ACC112 (cell line): Measurements from ENCODE around the gene PARD3B.

Experiments
- H2AFZ ChIP-seq: fragments of 200-600 bp; sonication (generic); one replicate; pipeline ENCODE4 v1.6.0; 2017; ENCODE audit warnings: antibody characterized with exemption, low read length; ENCODE audit not compliant: unreplicated experiment
- H3K27ac ChIP-seq: fragments of 200-600 bp; sonication (generic); 2 replicates; pipeline ENCODE4 v1.5.1; 2014; ENCODE audit warnings: low read depth, mild to moderate bottlenecking, antibody characterized with exemption, low read length, moderate library complexity
- H3K27me3 ChIP-seq: fragments of 200-600 bp; sonication (generic); 2 replicates; pipeline ENCODE4 v1.6.1; 2014; ENCODE audit warnings: mild to moderate bottlenecking, antibody characterized with exemption, low read length, moderate library complexity, mixed read lengths; ENCODE audit not compliant: insufficient read depth
- H3K36me3 ChIP-seq: fragments of 200-600 bp; sonication (generic); 2 replicates; pipeline ENCODE4 v1.6.1; 2016; ENCODE audit warnings: mild to moderate bottlenecking, antibody characterized with exemption, low read length, moderate library complexity, mixed read lengths; ENCODE audit not compliant: insufficient read depth
- H3K4me1 ChIP-seq: fragments of 200-600 bp; sonication (generic); one replicate; pipeline ENCODE4 v1.6.1; 2016; ENCODE audit warnings: low read length, mixed read lengths; ENCODE audit not compliant: insufficient read depth, unreplicated experiment, control insufficient read depth
- H3K4me3 ChIP-seq: fragments of 200-600 bp; sonication (generic); 2 replicates; pipeline ENCODE4 v1.5.1; 2014; ENCODE audit warnings: mild to moderate bottlenecking, low read depth, low read length
- H3K79me2 ChIP-seq: fragments of 200-600 bp; sonication (generic); one replicate; pipeline ENCODE4 v1.6.0; 2016; ENCODE audit warnings: low read length; ENCODE audit not compliant: control insufficient read depth, unreplicated experiment, insufficient read depth

Gene PARD3B

DNA sequence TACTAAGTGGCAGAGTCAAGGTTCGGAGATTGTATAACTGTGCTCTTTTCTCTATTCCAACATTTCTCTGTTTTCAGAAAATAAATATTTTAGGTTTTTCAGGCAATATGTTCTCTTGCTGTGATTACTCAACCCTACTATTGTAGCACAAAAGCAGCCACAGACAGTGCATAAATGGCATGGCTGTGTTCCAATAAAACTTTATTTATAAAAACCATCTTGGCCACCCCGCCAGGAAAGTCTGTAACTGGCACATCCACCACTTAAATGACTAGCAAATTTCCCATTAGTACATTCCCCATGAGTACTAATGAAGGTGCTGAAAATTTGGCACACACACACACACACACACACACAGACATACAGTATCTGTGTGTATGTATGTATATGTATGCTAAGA lies 30.8 kb upstream of the PARD3B start:
- Histone ChIP-seq H3K4me1 (no peaks in the 10 kb centered on the region), H3K4me3 (no peak overlapping the region), H3K27ac (no peak overlapping the region), H3K27me3 (no peaks in the 10 kb centered on the region), H2AFZ (no peak overlapping the region), H3K36me3 (no peaks in the 10 kb centered on the region), H3K79me2 (no peaks in the 10 kb centered on the region)

DNA sequence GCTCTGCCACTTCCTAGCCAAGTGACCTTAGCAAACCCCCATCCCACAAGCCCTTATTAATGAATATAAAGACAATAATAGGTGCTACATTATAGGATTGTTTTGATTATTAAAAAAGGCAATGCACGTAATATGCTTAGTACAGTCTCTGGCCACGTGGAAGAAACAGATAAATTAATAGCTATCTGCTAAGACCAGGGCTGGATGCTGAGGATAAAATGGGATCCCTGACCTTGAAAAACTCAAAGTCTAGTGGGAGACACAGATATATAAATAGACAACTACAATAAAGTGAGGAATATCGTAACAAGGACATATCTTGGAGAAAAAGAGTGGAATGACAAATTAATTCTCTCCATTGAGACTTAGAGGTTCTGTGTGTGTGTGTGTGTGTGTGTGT lies 29.9 kb upstream of the PARD3B start:
- H3K79me2 ChIP-seq, result no peaks in the 10 kb centered on the region
- no peaks in the 10 kb centered on the region for H3K27me3 ChIP-seq
- H3K27ac ChIP-seq, result no peak overlapping the region
- no peaks in the 10 kb centered on the region for H3K4me1 ChIP-seq
- H3K4me3 ChIP-seq, result no peak overlapping the region
- H3K36me3 ChIP-seq, result no peaks in the 10 kb centered on the region
- H2AFZ ChIP-seq, result no peak overlapping the region

- H2AFZ ChIP-seq, result no peak overlapping the region
- H3K36me3 ChIP-seq, result no peaks in the 10 kb centered on the region
- no peak overlapping the region for H3K4me3 ChIP-seq
- no peaks in the 10 kb centered on the region for H3K27me3 ChIP-seq
- no peak overlapping the region for H3K27ac ChIP-seq
- H3K4me1 ChIP-seq, result no peaks in the 10 kb centered on the region
- no peaks in the 10 kb centered on the region for H3K79me2 ChIP-seq
Observed at GRCh38 chr2:204517154-204517553, 28.1 kb upstream of the PARD3B start.

- H3K79me2 ChIP-seq, result no peaks in the 10 kb centered on the region
- H3K27me3 ChIP-seq, result no peaks in the 10 kb centered on the region
- no peak overlapping the region for H3K4me3 ChIP-seq
- H2AFZ ChIP-seq, result no peak overlapping the region
- no peak overlapping the region for H3K27ac ChIP-seq
- H3K4me1 ChIP-seq, result peaks cover 15% of the 10 kb centered on the region
- H3K36me3 ChIP-seq, result no peaks in the 10 kb centered on the region
Observed at GRCh38 chr2:204529795-204530463, 15.3 kb upstream of the PARD3B start.

- Histone ChIP-seq H3K27me3 (no peaks in the 10 kb centered on the region), H3K79me2 (no peaks in the 10 kb centered on the region), H3K4me3 (no peak overlapping the region), H3K4me1 (peaks cover 15% of the 10 kb centered on the region), H2AFZ (no peak overlapping the region), H3K36me3 (no peaks in the 10 kb centered on the region), H3K27ac (no peak overlapping the region)
Observed at GRCh38 chr2:204530464-204530805, 14.8 kb upstream of the PARD3B start.

- Histone ChIP-seq H3K79me2 (no peaks in the 10 kb centered on the region), H3K27ac (peak overlapping the region; percentile 28; the same call in 1 of the 2 replicates), H3K4me3 (no peak overlapping the region), H3K4me1 (peaks cover 25% of the 10 kb centered on the region), H3K27me3 (no peaks in the 10 kb centered on the region), H2AFZ (no peak overlapping the region), H3K36me3 (no peaks in the 10 kb centered on the region)
Observed at GRCh38 chr2:204533629-204534370, 11.5 kb upstream of the PARD3B start.

DNA sequence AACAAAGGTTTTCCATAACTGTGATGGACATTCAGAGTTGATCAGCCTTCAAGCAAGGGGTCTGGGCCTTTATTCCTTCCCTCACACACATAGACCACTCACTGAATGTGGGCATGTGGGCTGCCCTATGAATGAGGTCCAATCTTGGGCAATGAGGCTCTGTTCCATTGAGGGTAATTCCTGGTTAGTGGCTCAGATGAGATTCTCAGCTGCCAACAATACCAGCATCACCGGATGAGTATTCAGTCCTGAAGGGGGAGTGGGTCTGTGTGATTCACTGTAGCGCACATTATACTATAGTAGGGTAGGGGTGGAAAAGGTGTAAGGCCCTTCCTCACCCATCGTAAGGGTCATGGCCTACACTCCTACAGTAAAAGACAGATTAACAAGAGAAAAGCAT lies 9.9 kb upstream of the PARD3B start:
- peaks cover 32% of the 10 kb centered on the region for H3K4me1 ChIP-seq
- H3K4me3 ChIP-seq, result no peak overlapping the region
- no peaks in the 10 kb centered on the region for H3K27me3 ChIP-seq
- H3K27ac ChIP-seq, result no peak overlapping the region
- no peaks in the 10 kb centered on the region for H3K36me3 ChIP-seq
- no peak overlapping the region for H2AFZ ChIP-seq
- H3K79me2 ChIP-seq, result no peaks in the 10 kb centered on the region

DNA sequence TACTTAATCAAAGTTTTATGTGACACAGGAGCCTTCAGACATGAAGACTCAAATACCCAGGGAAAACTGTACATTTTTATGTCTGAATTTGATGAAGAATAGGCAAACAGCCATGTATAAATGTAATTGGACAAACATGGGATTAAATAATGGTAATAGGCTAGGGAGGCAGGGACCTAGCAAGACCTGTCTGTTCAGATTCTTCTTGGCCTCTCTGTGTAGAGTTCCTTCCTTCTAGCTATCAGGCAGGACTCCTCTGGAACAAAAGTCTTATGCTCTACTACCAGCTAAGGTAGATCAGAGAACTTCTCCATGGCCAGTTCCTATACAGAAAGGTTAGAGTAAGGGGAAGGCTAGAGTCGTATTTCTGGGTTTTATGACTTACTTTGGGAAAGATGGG lies 9.5 kb upstream of the PARD3B start:
- Histone ChIP-seq H3K36me3 (no peaks in the 10 kb centered on the region), H3K4me1 (peaks cover 32% of the 10 kb centered on the region), H3K27me3 (no peaks in the 10 kb centered on the region), H3K27ac (no peak overlapping the region), H2AFZ (no peak overlapping the region), H3K79me2 (no peaks in the 10 kb centered on the region), H3K4me3 (no peak overlapping the region)

GRCh38 chr2:204538182-204539018 lies 6.9 kb upstream of the PARD3B start:
- Histone ChIP-seq H3K4me1 (peaks cover 33% of the 10 kb centered on the region), H3K27me3 (no peaks in the 10 kb centered on the region), H3K27ac (peak overlapping the region; percentile 71), H3K79me2 (no peaks in the 10 kb centered on the region), H2AFZ (peak overlapping the region; percentile 43), H3K36me3 (no peaks in the 10 kb centered on the region), H3K4me3 (peak overlapping the region; percentile 44)

DNA sequence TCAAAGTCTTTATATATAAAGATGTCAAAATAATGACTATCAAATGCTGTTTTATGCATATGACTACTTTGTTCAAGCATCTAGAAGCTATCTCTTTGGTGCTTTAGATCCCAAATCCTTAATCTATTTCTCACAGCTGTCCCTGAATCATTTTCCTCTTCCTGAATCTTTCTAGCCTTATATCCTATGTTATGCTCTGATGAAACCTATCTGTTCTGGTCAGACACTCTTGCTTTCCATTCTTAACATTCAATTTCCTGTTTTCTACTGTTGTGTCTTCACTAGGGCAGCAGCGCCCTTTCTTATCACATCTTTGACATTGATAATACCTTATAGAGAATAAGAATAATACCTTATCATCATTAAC lies 6.3 kb upstream of the PARD3B start:
- no peaks in the 10 kb centered on the region for H3K79me2 ChIP-seq
- H2AFZ ChIP-seq, result peak overlapping the region; percentile 43
- peak overlapping the region; percentile 71 for H3K27ac ChIP-seq
- H3K4me3 ChIP-seq, result peak overlapping the region; percentile 44; the same call in 1 of the 2 replicates
- no peaks in the 10 kb centered on the region for H3K27me3 ChIP-seq
- peaks cover 33% of the 10 kb centered on the region for H3K4me1 ChIP-seq
- no peaks in the 10 kb centered on the region for H3K36me3 ChIP-seq
